H1 (cell line): Measurements from ENCODE around the gene SPECC1. TPM values are rescaled to one million over a fixed set of nuclear protein-coding genes. Genes with fewer than 3 reads are reported as not detected.

ENCODE experiments used
- CTCF ChIA-PET: fragments of 300-600 bp; sonication (Branson Sonifier 250); formaldehyde crosslinking; loops from one replicate; lab custom pipeline; 2021; ENCODE audit not compliant: partially characterized antibody; lab: Charles Lee
- POLR2A ChIA-PET: fragments of 300-600 bp; sonication (Branson Sonifier 250); formaldehyde crosslinking; loops from one replicate; lab custom pipeline; 2021; ENCODE audit warnings: inconsistent platforms; ENCODE audit not compliant: partially characterized antibody; lab: Charles Lee
- DNase-seq, 2 experiments: peaks; one replicate each; pipeline versions ENCODE4 v3.0.0 to v3.0.0-alpha.2; 2010 to 2022; ENCODE audit warnings: low spot score in 2 of 2, low read depth in 1 of 2, mixed read lengths in 1 of 2
- FAIRE-seq: peaks from 2 replicates; lab custom pipeline; 2011; peaks lifted over from hg19 to GRCh38; lab: Jason Lieb, UNC
- H2AFZ ChIP-seq: 2 replicates; pipeline ENCODE4 v1.8.1; 2012; ENCODE audit warnings: low read length, inconsistent platforms
- H2AK5ac ChIP-seq: 2 replicates; pipeline ENCODE4 v1.6.1; 2013; ENCODE audit warnings: low read depth, low read length
- H2BK120ac ChIP-seq: replicated peaks from 2 replicates; pipeline ENCODE3; 2013; ENCODE audit warnings: low read depth, low read length, inconsistent platforms
- H2BK12ac ChIP-seq: 2 replicates; pipeline ENCODE4 v1.6.1; 2013; ENCODE audit warnings: low read depth, low read length
- H2BK15ac ChIP-seq: 2 replicates; pipeline ENCODE4 v1.6.1; 2013; ENCODE audit warnings: low read length
- H2BK20ac ChIP-seq: 2 replicates; pipeline ENCODE4 v1.6.1; 2013; ENCODE audit warnings: low read length
- H2BK5ac ChIP-seq: 2 replicates; pipeline ENCODE4 v1.6.1; 2013; ENCODE audit warnings: low read depth, low read length
- H3K14ac ChIP-seq: 2 replicates; pipeline ENCODE4 v1.6.1; 2013; ENCODE audit warnings: inconsistent platforms; ENCODE audit not compliant: insufficient read length
- H3K18ac ChIP-seq: 2 replicates; pipeline ENCODE4 v1.6.1; 2013; ENCODE audit warnings: low read length; ENCODE audit errors: extremely low read depth
- H3K23ac ChIP-seq: 2 replicates; pipeline ENCODE4 v1.6.1; 2013; ENCODE audit warnings: inconsistent platforms; ENCODE audit not compliant: insufficient read length
- H3K23me2 ChIP-seq: 2 replicates; pipeline ENCODE4 v1.6.1; 2013; ENCODE audit warnings: low read depth, low read length
- H3K27ac ChIP-seq: 2 replicates; pipeline ENCODE4 v1.6.1; 2011; ENCODE audit warnings: low read depth, low read length, inconsistent platforms
- H3K27me3 ChIP-seq, 4 experiments: replicated peaks in 1 of 4; 1 replicate in 1 of 4; 2 replicates in 3 of 4; pipeline versions ENCODE4 v1.6.1 to v1.8.1; 2011 to 2013; ENCODE audit warnings: low read length in 3 of 4, mild to moderate bottlenecking in 3 of 4, inconsistent platforms in 2 of 4, mixed read lengths in 2 of 4, moderate library complexity in 1 of 4; ENCODE audit not compliant: control insufficient read depth in 3 of 4, insufficient read depth in 3 of 4; ENCODE audit errors: extremely low read depth in 1 of 4
- H3K36me3 ChIP-seq, 4 experiments: 2 replicates each; pipeline versions ENCODE4 v1.6.1 to v1.8.1; 2011 to 2013; ENCODE audit warnings: mild to moderate bottlenecking in 4 of 4, low read length in 3 of 4, moderate library complexity in 2 of 4, control low read depth in 1 of 4, inconsistent platforms in 1 of 4; ENCODE audit not compliant: insufficient read depth in 4 of 4, control insufficient read depth in 2 of 4
- H3K4ac ChIP-seq: replicated peaks from 2 replicates; pipeline ENCODE3; 2013; ENCODE audit warnings: low read length, low read depth, mixed read lengths, inconsistent platforms; ENCODE audit not compliant: insufficient read length
- H3K4me1 ChIP-seq, 4 experiments: replicated peaks in 1 of 4; 1 replicate in 1 of 4; 2 replicates in 3 of 4; pipeline versions ENCODE4 v1.6.1 to v1.8.1; 2011 to 2013; ENCODE audit warnings: low read length in 3 of 4, inconsistent platforms in 2 of 4, mixed read lengths in 1 of 4; ENCODE audit not compliant: insufficient read depth in 4 of 4, control insufficient read depth in 3 of 4
- H3K4me2 ChIP-seq, 2 experiments: 2 replicates each; pipeline versions ENCODE4 v1.6.1 to v1.8.1; 2011 to 2013; ENCODE audit warnings: low read depth in 2 of 2, low read length in 2 of 2, control low read depth in 1 of 2, inconsistent platforms in 1 of 2, mild to moderate bottlenecking in 1 of 2; ENCODE audit not compliant: insufficient read depth in 1 of 2
- H3K4me3 ChIP-seq, 4 experiments: fragments of 200-600, 300-600 bp in 1 of 4; sonication (generic), shearing (Covaris generic), sonication (Bioruptor Twin) in 1 of 4; 2 replicates each; pipeline versions ENCODE4 v1.5.1 to v1.8.1; 2011 to 2016; ENCODE audit warnings: low read length in 4 of 4, low read depth in 3 of 4, control low read depth in 2 of 4, inconsistent platforms in 2 of 4, mild to moderate bottlenecking in 2 of 4, mixed read lengths in 1 of 4, moderate library complexity in 1 of 4; ENCODE audit not compliant: insufficient read depth in 2 of 4; ENCODE audit errors: extremely low read depth in 1 of 4
- H3K56ac ChIP-seq: replicated peaks from 2 replicates; pipeline ENCODE3; 2013; ENCODE audit warnings: low read depth, mild to moderate bottlenecking, mixed read lengths, low read length, inconsistent platforms; ENCODE audit not compliant: insufficient read length
- H3K79me1 ChIP-seq: 2 replicates; pipeline ENCODE4 v1.6.1; 2013; ENCODE audit warnings: low read depth, low read length, control low read depth
- H3K79me2 ChIP-seq, 2 experiments: 2 replicates each; pipeline versions ENCODE4 v1.6.1 to v1.8.1; 2012 to 2013; ENCODE audit warnings: low read length in 2 of 2, mild to moderate bottlenecking in 2 of 2, inconsistent platforms in 1 of 2; ENCODE audit not compliant: insufficient read depth in 2 of 2, control insufficient read depth in 1 of 2
- H3K9ac ChIP-seq, 4 experiments: replicated peaks in 1 of 4; 1 replicate in 1 of 4; 2 replicates in 3 of 4; pipeline versions ENCODE4 v1.6.1 to v1.8.1; 2011 to 2013; ENCODE audit warnings: low read depth in 3 of 4, low read length in 3 of 4, control low read depth in 2 of 4, mild to moderate bottlenecking in 2 of 4, moderate library complexity in 2 of 4, inconsistent platforms in 1 of 4; ENCODE audit errors: extremely low read depth in 1 of 4
- H3K9me3 ChIP-seq, 2 experiments: 2 replicates each; pipeline versions ENCODE4 v1.6.1 to v1.8.1; 2012 to 2013; ENCODE audit warnings: mild to moderate bottlenecking in 2 of 2, moderate library complexity in 2 of 2, control low read depth in 1 of 2, inconsistent platforms in 1 of 2, low read depth in 1 of 2, low read length in 1 of 2, mixed read lengths in 1 of 2; ENCODE audit not compliant: insufficient read depth in 2 of 2
- H4K20me1 ChIP-seq, 2 experiments: replicated peaks in 1 of 2; 2 replicates each; pipeline versions ENCODE3 to v1.8.1; 2011 to 2013; ENCODE audit warnings: inconsistent platforms in 2 of 2, low read length in 2 of 2, mild to moderate bottlenecking in 1 of 2; ENCODE audit not compliant: insufficient read depth in 2 of 2, control insufficient read depth in 1 of 2
- H4K5ac ChIP-seq: 2 replicates; pipeline ENCODE4 v1.6.1; 2013; ENCODE audit warnings: low read length, low read depth, mixed read lengths, inconsistent platforms; ENCODE audit not compliant: insufficient read length
- H4K8ac ChIP-seq: 2 replicates; pipeline ENCODE4 v1.8.0; 2013; ENCODE audit warnings: mild to moderate bottlenecking, moderate library complexity, low read length, inconsistent platforms; ENCODE audit not compliant: insufficient read depth; ENCODE audit errors: extremely low read depth
- H4K91ac ChIP-seq: replicated peaks from 2 replicates; pipeline ENCODE3; 2013; ENCODE audit warnings: low read length, mixed read lengths, inconsistent platforms; ENCODE audit not compliant: insufficient read length
- BACH1 ChIP-seq: IDR thresholded peaks from 2 replicates; pipeline ENCODE4 v1.6.1; 2012; ENCODE audit warnings: low read length, improper control_type of control experiment
- WGBS, 2 experiments: shearing (Covaris generic) in 1 of 2; methylation state at CpG; one replicate each; pipeline versions ENCODE4 v1.1.6 to v1.1.7; 2013 to 2015; ENCODE audit warnings: low lambda C conversion rate in 2 of 2, mixed read lengths in 2 of 2, inconsistent platforms in 1 of 2, low coverage in 1 of 2, missing lambda C conversion rate in 1 of 2; ENCODE audit not compliant: insufficient replicate concordance in 2 of 2, insufficient coverage in 1 of 2, insufficient read length in 1 of 2; ENCODE audit errors: extremely low coverage in 1 of 2, missing lambda C conversion rate in 1 of 2; 5-methylcytosine and 5-hydroxymethylcytosine counted together
- polyA plus RNA-seq, 7 experiments: library from polyadenylated mRNA; depleted of rRNA in 3 of 7; stranded (reverse) in 5 of 7; unstranded in 2 of 7; fragments of >200 nt in 5 of 7; fragments of 200-250 nt in 2 of 7; gene quantifications; 1 replicate in 5 of 7; 2 replicates in 1 of 7; 4 replicates in 1 of 7; pipeline versions ENCODE4 v1.2.1 to v1.2.3, GENCODE V29; 2011 to 2013; ENCODE audit warnings: missing spikeins in 2 of 7, mixed read lengths in 2 of 7
- total RNA-seq: library from RNA; stranded (reverse); fragmentation: NEBNext Ultra II Directional; extraction: Animal tissue kit (Norgen Biotek cat#: 25700); gene quantifications from 2 replicates; pipeline ENCODE4 v1.2.1, GENCODE V29; 2021

SPECC1 gene
- total and polyA plus RNA-seq, 2 of the 8 experiments (the other 6 are each of a cell fraction or from before 2014, with no cell fraction given), result 35.8 to 87.9 TPM

GRCh38 chr17:20284570-20285295 lies 275.6 kb downstream of the SPECC1 start:
- Histone ChIP-seq H3K27ac (no peak overlapping the region), H3K23ac (no peak overlapping the region), H3K4me3 (no peak overlapping the region), H3K9me3 (no peaks in the 10 kb centered on the region), H3K79me1 (no peaks in the 10 kb centered on the region), H4K91ac (no peak overlapping the region), H3K4ac (no peak overlapping the region), H4K20me1 (no peaks in the 10 kb centered on the region), H2BK12ac (no peak overlapping the region), H2AFZ (no peak overlapping the region), H3K27me3 (no peaks in the 10 kb centered on the region), H3K23me2 (no peaks in the 10 kb centered on the region), H4K8ac (no peak overlapping the region), H3K4me2 (no peak overlapping the region), H2BK15ac (no peak overlapping the region), H3K4me1 (no peaks in the 10 kb centered on the region), H3K79me2 (no peaks in the 10 kb centered on the region), H2BK5ac (no peak overlapping the region), H2BK20ac (no peak overlapping the region), H3K9ac (peak overlapping the region in 1 of 4 experiments; percentile 40; a peak in 1 of 7 replicates), H2BK120ac (no peak overlapping the region), H3K14ac (no peak overlapping the region), H4K5ac (no peak overlapping the region), H3K56ac (no peak overlapping the region), H3K36me3 (peaks cover 0 to 2% (median 0%) of the 10 kb centered on the region in 4 experiments; a peak in 4 of 8 replicates), H3K18ac (no peak overlapping the region), H2AK5ac (no peak overlapping the region)
- DNase-seq (no peak), FAIRE-seq (no peak)
- ChIA-PET CTCF (no interaction called here), POLR2A (interaction anchor here (0.9 kb wide), 1 partner anchor 8 kb away, joined by 3 read pairs; no protein-coding TSS in a partner anchor)
- 91% methylated on average over 6 of the region's 6 CpGs; no CpG with 5 or more reads in 1 of the 2 experiments for WGBS, 2 experiments
- TF ChIP-seq BACH1, result no peak
